Parathyroid adenoma (tissue), 2 donors: ENCODE results near the gene TRPC4.
A peak's percentile ranks its signal among the peaks of the same experiment; 100 is the strongest.

ENCODE experiments used
- H2AFZ ChIP-seq: fragments of 300-600 bp; sonication (generic); one replicate; pipeline ENCODE4 v1.7.0; 2017; ENCODE audit warnings: antibody characterized with exemption, mild to moderate bottlenecking
- H3K27ac ChIP-seq: fragments of 300-600 bp; sonication (generic); one replicate; pipeline ENCODE4 v1.7.0; 2017
- H3K27me3 ChIP-seq: fragments of 300-600 bp; sonication (generic); one replicate; pipeline ENCODE4 v1.7.0; 2017; ENCODE audit warnings: low read length; ENCODE audit not compliant: control insufficient read depth, insufficient read depth
- H3K36me3 ChIP-seq: fragments of 300-600 bp; sonication (generic); one replicate; pipeline ENCODE4 v1.7.0; 2017; ENCODE audit warnings: low read length; ENCODE audit not compliant: control insufficient read depth, insufficient read depth
- H3K4me1 ChIP-seq: fragments of 300-600 bp; sonication (generic); one replicate; pipeline ENCODE4 v1.7.0; 2017; ENCODE audit warnings: control low read depth
- H3K4me2 ChIP-seq: fragments of 300-600 bp; sonication (generic); one replicate; pipeline ENCODE4 v1.7.0; 2017; ENCODE audit warnings: low read length
- H3K4me3 ChIP-seq: fragments of 300-600 bp; sonication (generic); one replicate; pipeline ENCODE4 v1.7.0; 2017; ENCODE audit warnings: low read depth, low read length
- H3K79me2 ChIP-seq: fragments of 300-600 bp; sonication (generic); one replicate; pipeline ENCODE4 v1.7.0; 2017; ENCODE audit warnings: control low read depth
- H3K9ac ChIP-seq: fragments of 300-600 bp; sonication (generic); one replicate; pipeline ENCODE4 v1.7.0; 2017; ENCODE audit warnings: mild to moderate bottlenecking
- H3K9me3 ChIP-seq: fragments of 300-600 bp; sonication (generic); one replicate; pipeline ENCODE4 v1.7.0; 2017; ENCODE audit warnings: low read length; ENCODE audit not compliant: control insufficient read depth
- TF ChIP-seq, protein P1 (sequence below): fragments of 300-600 bp; sonication (generic); IDR thresholded peaks from one replicate; pipeline ENCODE4 v1.7.0; 2017; ENCODE audit warnings: antibody characterized with exemption, mild to moderate bottlenecking
- donor health status: primary hyperparathyroidism.

TRPC4 gene

DNA sequence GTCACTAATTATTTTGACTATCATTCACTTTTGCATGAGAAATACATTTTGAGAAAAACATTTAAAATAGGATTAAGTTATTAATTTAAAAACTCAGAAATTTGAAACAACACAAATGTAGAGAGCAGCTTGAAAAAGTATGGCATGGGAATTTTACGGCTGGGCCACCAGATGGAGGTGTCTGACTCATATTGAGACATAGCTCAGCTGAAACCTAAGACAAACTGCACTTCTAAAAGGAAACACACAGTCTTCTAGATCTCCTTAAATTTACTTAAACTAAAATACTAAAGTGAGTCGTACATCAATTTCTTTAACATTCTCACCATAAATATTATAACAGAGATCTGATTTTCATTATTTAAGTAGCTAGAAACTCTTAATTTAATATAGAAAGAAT is 229.1 kb downstream of the TRPC4 start:
- no peaks in the 10 kb centered on the region for H3K4me1 ChIP-seq
- H3K27me3 ChIP-seq: no peaks in the 10 kb centered on the region
- no peak overlapping the region for H3K4me2 ChIP-seq
- no peak overlapping the region for H2AFZ ChIP-seq
- no peak overlapping the region for H3K9ac ChIP-seq
- no peaks in the 10 kb centered on the region for H3K9me3 ChIP-seq
- H3K79me2 ChIP-seq: no peaks in the 10 kb centered on the region
- TF ChIP-seq, protein P1, sequence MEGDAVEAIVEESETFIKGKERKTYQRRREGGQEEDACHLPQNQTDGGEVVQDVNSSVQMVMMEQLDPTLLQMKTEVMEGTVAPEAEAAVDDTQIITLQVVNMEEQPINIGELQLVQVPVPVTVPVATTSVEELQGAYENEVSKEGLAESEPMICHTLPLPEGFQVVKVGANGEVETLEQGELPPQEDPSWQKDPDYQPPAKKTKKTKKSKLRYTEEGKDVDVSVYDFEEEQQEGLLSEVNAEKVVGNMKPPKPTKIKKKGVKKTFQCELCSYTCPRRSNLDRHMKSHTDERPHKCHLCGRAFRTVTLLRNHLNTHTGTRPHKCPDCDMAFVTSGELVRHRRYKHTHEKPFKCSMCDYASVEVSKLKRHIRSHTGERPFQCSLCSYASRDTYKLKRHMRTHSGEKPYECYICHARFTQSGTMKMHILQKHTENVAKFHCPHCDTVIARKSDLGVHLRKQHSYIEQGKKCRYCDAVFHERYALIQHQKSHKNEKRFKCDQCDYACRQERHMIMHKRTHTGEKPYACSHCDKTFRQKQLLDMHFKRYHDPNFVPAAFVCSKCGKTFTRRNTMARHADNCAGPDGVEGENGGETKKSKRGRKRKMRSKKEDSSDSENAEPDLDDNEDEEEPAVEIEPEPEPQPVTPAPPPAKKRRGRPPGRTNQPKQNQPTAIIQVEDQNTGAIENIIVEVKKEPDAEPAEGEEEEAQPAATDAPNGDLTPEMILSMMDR: peak; percentile 25
- H3K36me3 ChIP-seq: no peaks in the 10 kb centered on the region
- H3K27ac ChIP-seq: no peak overlapping the region
- no peak overlapping the region for H3K4me3 ChIP-seq

DNA sequence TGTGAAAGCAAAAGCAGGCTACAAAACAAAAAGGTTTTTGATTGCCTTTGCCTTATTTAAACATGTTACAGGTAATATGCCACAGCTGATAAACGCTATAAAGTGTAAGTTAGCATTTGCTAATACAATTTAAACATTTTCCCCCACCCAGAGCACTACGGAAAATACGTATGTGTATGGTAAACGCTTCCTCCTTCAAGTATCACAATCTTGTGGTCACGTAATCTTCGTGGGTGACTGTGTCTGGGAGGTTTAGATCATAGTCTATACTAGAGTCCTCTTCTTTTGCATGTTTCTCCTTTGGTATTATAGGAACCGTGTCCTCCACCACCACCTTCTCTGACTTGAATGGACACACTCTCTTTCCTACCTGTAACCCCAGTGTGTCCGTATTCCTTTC is 232.9 kb downstream of the TRPC4 start:
- Histone ChIP-seq H3K4me3 (no peak overlapping the region), H3K4me1 (no peaks in the 10 kb centered on the region), H3K79me2 (no peaks in the 10 kb centered on the region), H3K4me2 (no peak overlapping the region), H3K36me3 (no peaks in the 10 kb centered on the region), H3K9me3 (no peaks in the 10 kb centered on the region), H3K9ac (no peak overlapping the region), H2AFZ (no peak overlapping the region), H3K27ac (no peak overlapping the region), H3K27me3 (no peaks in the 10 kb centered on the region)
- TF ChIP-seq, protein P1: no peak

DNA sequence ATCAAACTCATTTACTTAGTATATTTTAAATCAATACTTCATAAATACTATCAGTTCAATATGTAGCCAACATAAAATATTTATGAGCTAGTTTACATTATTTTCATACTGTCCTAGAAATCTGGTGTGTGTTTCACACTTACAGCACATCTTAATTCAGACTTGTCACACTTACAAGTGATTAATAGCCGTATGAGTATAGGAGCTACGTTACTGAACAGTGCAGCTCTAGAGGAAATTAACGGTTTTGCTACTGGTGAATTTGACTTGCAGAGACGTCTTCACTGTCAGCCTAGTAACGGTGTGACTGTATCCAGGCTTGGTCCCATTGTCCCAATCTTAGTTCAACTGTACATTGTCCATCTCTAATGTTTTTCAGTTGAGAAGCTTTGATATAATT is 237.3 kb downstream of the TRPC4 start:
- TF ChIP-seq, protein P1: no peak
- H3K4me3 ChIP-seq: no peak overlapping the region
- H3K27ac ChIP-seq: no peak overlapping the region
- H3K27me3 ChIP-seq: no peaks in the 10 kb centered on the region
- H3K79me2 ChIP-seq: no peaks in the 10 kb centered on the region
- H2AFZ ChIP-seq: no peak overlapping the region
- no peaks in the 10 kb centered on the region for H3K9me3 ChIP-seq
- no peak overlapping the region for H3K4me2 ChIP-seq
- no peak overlapping the region for H3K9ac ChIP-seq
- H3K4me1 ChIP-seq: no peaks in the 10 kb centered on the region
- no peaks in the 10 kb centered on the region for H3K36me3 ChIP-seq

DNA sequence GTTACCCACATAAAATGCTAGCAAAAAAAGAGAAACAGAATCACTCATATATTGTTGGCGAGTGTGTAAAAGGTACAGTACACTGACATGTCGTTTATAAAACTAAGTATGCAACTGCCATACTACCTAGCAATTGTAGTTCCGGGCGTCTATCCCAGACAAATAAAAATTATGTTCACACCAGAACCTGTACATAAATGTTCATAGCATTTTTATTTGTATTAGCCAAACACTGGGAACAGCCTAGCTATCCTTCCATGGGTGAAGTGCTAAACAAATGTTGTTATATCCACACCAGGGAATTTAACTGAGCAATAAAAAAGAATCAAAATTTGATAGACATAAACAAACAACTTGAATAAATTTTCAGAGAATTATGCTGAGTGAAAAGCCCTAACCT is 242.1 kb downstream of the TRPC4 start:
- no peak overlapping the region for H3K4me3 ChIP-seq
- H3K27me3 ChIP-seq: no peaks in the 10 kb centered on the region
- no peaks in the 10 kb centered on the region for H3K4me1 ChIP-seq
- no peak overlapping the region for H3K27ac ChIP-seq
- no peak overlapping the region for H3K9ac ChIP-seq
- TF ChIP-seq, protein P1: no peak
- no peak overlapping the region for H2AFZ ChIP-seq
- no peaks in the 10 kb centered on the region for H3K9me3 ChIP-seq
- H3K4me2 ChIP-seq: no peak overlapping the region
- no peaks in the 10 kb centered on the region for H3K36me3 ChIP-seq
- no peaks in the 10 kb centered on the region for H3K79me2 ChIP-seq

DNA sequence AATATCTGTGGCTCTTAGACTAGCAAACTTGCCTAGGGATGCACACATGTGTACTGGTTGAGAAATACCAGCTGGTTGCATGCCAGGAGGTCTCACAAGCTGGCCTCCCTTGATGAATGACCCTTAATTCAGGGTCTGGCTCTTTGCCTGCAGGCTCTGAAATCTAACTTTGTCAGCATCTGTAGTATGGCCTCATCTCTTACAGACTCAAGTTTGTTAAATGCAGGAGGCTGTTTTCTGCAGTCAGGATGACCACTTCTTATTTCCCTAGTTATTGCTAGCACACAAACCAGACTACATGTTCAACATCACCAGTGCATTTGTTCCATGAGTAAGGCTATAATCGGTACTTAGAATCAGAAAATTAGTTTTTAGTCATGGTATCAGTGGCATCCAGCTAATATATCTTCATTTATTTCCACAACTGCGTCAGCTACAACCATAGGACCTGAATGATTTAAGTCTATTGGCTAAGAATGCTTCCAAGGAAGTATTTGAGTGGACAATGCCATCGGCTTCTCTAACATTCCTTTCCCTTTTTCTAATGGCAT is 247.7 kb downstream of the TRPC4 start:
- Histone ChIP-seq H2AFZ (no peak overlapping the region), H3K27me3 (no peaks in the 10 kb centered on the region), H3K4me1 (no peaks in the 10 kb centered on the region), H3K9me3 (no peaks in the 10 kb centered on the region), H3K9ac (no peak overlapping the region), H3K27ac (no peak overlapping the region), H3K79me2 (no peaks in the 10 kb centered on the region), H3K36me3 (no peaks in the 10 kb centered on the region), H3K4me3 (no peak overlapping the region), H3K4me2 (no peak overlapping the region)
- TF ChIP-seq, protein P1: no peak
